Sigmoid colon (tissue), 7 donors: Measurements from ENCODE around the gene MUC6. TPM values are rescaled to one million over a fixed set of nuclear protein-coding genes. Genes with fewer than 3 reads are reported as not detected.

Experiments
- DNase-seq: peaks from one replicate; pipeline ENCODE4 v3.0.0-alpha.2; 2019
- H3K27ac ChIP-seq, 4 donors: fragments of 200-600 bp; sonication (generic); one replicate each; pipeline ENCODE4 v1.5.1; 2016 to 2019; ENCODE audit warnings: mild to moderate bottlenecking in 1 of 4
- H3K27me3 ChIP-seq, 3 donors: fragments of 200-600 bp; sonication (generic); one replicate each; pipeline ENCODE4 v1.5.1; 2019; ENCODE audit warnings: mild to moderate bottlenecking in 1 of 3
- H3K36me3 ChIP-seq, 4 donors: fragments of 200-600 bp; sonication (generic); one replicate each; pipeline ENCODE4 v1.5.1; 2016 to 2019
- H3K4me1 ChIP-seq, 4 donors: fragments of 200-600 bp; sonication (generic); one replicate each; pipeline ENCODE4 v1.5.1; 2017 to 2019
- H3K4me3 ChIP-seq, 4 donors: fragments of 200-600 bp; sonication (generic); one replicate each; pipeline ENCODE4 v1.5.1; 2017 to 2019; ENCODE audit warnings: mild to moderate bottlenecking in 2 of 4, moderate library complexity in 1 of 4
- H3K9me3 ChIP-seq, 4 donors: fragments of 200-600 bp in 3 of 4; sonication (generic) in 3 of 4; one replicate each; pipeline versions ENCODE4 v1.5.1 to v1.6.1; 2013 to 2019
- CTCF ChIP-seq, 4 experiments: fragments of 450-650 bp in 3 of 4; fragments of 200-600 bp in 1 of 4; IDR thresholded peaks; one replicate each; pipeline ENCODE4 v1.5.1; 2016 to 2019; ENCODE audit warnings: antibody characterized with exemption in 4 of 4, mild to moderate bottlenecking in 3 of 4, moderate library complexity in 2 of 4
- EP300 ChIP-seq, 4 donors: sonication (generic); formaldehyde crosslinking; IDR thresholded peaks; one replicate each; pipeline ENCODE4 v1.6.1; 2017; ENCODE audit warnings: antibody characterized with exemption in 4 of 4
- POLR2A ChIP-seq, 2 donors: fragments of 450-650 bp; IDR thresholded peaks; one replicate each; pipeline ENCODE4 v1.6.1; 2016; ENCODE audit warnings: antibody characterized with exemption in 2 of 2, mild to moderate bottlenecking in 2 of 2, moderate library complexity in 2 of 2
- POLR2AphosphoS5 ChIP-seq, 4 donors: sonication (generic); formaldehyde crosslinking; IDR thresholded peaks; one replicate each; pipeline ENCODE4 v1.6.1; 2017; ENCODE audit warnings: antibody characterized with exemption in 4 of 4
- WGBS, 2 donors: extraction: QIAGEN DNeasy Blood & Tissue Kit; methylation state at CpG; one replicate each; pipeline ENCODE4 v1.1.7; 2013; 5-methylcytosine and 5-hydroxymethylcytosine counted together
- intact Hi-C: fragments of 100-400 bp; cut with DNase I; formaldehyde crosslinking; loops from one replicate; pipeline ENCODE4 v1.15.1; 2023
- polyA plus RNA-seq, 3 donors: library from polyadenylated mRNA; stranded (reverse); fragments of 200-250 nt; gene quantifications; one replicate each; pipeline ENCODE4 v1.2.3, GENCODE V29; 2013
- total RNA-seq, 4 donors: library from RNA; depleted of rRNA; stranded (reverse); fragments of >200 nt; gene quantifications; one replicate each; pipeline ENCODE4 v1.1.0, GENCODE V29; 2016
- donor health status: healthy with polysubstance abuse.
- donor health status: Bipolar disorder and iron deficiency.
- donor health status: healthy.

The MUC6 gene
- total and polyA plus RNA-seq, 7 donors = under 0.01 to 0.04 TPM; not detected in 5

- WGBS, 2 donors = 84 to 85% methylated on average over 24 of the region's 24 CpGs
- no peak overlapping the region for H3K4me3 ChIP-seq
- TF ChIP-seq EP300 (IDR thresholded peaks at IDR 0.05) = no peak
- no peak for TF ChIP-seq POLR2AphosphoS5 (IDR thresholded peaks at IDR 0.05)
- no peak overlapping the region for H3K27ac ChIP-seq
- peaks cover 39 to 80% (median 66%) of the 10 kb centered on the region in 4 donors for H3K36me3 ChIP-seq
- intact Hi-C loops = no loop called here
- no peaks in the 10 kb centered on the region for H3K9me3 ChIP-seq
- no peaks in the 10 kb centered on the region for H3K4me1 ChIP-seq
- no peak for DNase-seq
- H3K27me3 ChIP-seq = no peaks in the 10 kb centered on the region
These were observed 44.7 kb downstream of the MUC6 start for GRCh38 chr11:991711-992307.

- Histone ChIP-seq H3K36me3 (peaks cover 40 to 81% (median 73%) of the 10 kb centered on the region in 4 donors), H3K9me3 (no peaks in the 10 kb centered on the region), H3K27ac (no peak overlapping the region), H3K4me1 (no peaks in the 10 kb centered on the region), H3K27me3 (no peaks in the 10 kb centered on the region), H3K4me3 (no peak overlapping the region)
- no peak for DNase-seq
- TF ChIP-seq CTCF (IDR thresholded peaks at IDR 0.05) (no peak), POLR2AphosphoS5 (IDR thresholded peaks at IDR 0.05) (no peak), POLR2A (IDR thresholded peaks at IDR 0.05) (no peak), EP300 (IDR thresholded peaks at IDR 0.05) (no peak)
- intact Hi-C loops = no loop called here
- 90 to 92% methylated on average over 12 of the region's 12 CpGs for WGBS, 2 donors
These were observed 45.5 kb downstream of the MUC6 start for GRCh38 chr11:991034-991433.

GRCh38 chr11:990101-990500 lies 46.4 kb downstream of the MUC6 start:
- 90 to 93% methylated on average over 10 of the region's 10 CpGs for WGBS, 2 donors
- H3K4me1 ChIP-seq = no peaks in the 10 kb centered on the region
- TF ChIP-seq POLR2A (IDR thresholded peaks at IDR 0.05) (no peak), CTCF (IDR thresholded peaks at IDR 0.05) (no peak), POLR2AphosphoS5 (IDR thresholded peaks at IDR 0.05) (no peak), EP300 (IDR thresholded peaks at IDR 0.05) (no peak)

GRCh38 chr11:987671-988070 lies 48.8 kb downstream of the MUC6 start:
- DNase-seq = no peak
- peaks cover 24 to 83% (median 72%) of the 10 kb centered on the region in 4 donors for H3K36me3 ChIP-seq
- 97 to 98% methylated on average over 15 of the region's 15 CpGs for WGBS, 2 donors
- H3K9me3 ChIP-seq = no peaks in the 10 kb centered on the region
- H3K4me3 ChIP-seq = no peak overlapping the region
- intact Hi-C loops = no loop called here
- no peaks in the 10 kb centered on the region for H3K4me1 ChIP-seq
- no peaks in the 10 kb centered on the region for H3K27me3 ChIP-seq
- no peak for TF ChIP-seq EP300 (IDR thresholded peaks at IDR 0.05)
- no peak for TF ChIP-seq POLR2A (IDR thresholded peaks at IDR 0.05)
- TF ChIP-seq POLR2AphosphoS5 (IDR thresholded peaks at IDR 0.05) = no peak
- no peak for TF ChIP-seq CTCF (IDR thresholded peaks at IDR 0.05)
- no peak overlapping the region for H3K27ac ChIP-seq

More at GRCh38 chr11:990101-990500, 46.4 kb downstream of the MUC6 start:
- intact Hi-C loops = no loop called here
- Histone ChIP-seq H3K9me3 (no peaks in the 10 kb centered on the region), H3K36me3 (peaks cover 48 to 87% (median 80%) of the 10 kb centered on the region in 4 donors), H3K4me3 (no peak overlapping the region), H3K27ac (no peak overlapping the region), H3K27me3 (no peaks in the 10 kb centered on the region)
- peak; percentile 63 for DNase-seq

GRCh38 chr11:986952-987305 lies 49.6 kb downstream of the MUC6 start:
- H3K27ac ChIP-seq = no peak overlapping the region
- H3K36me3 ChIP-seq = peaks cover 19 to 83% (median 67%) of the 10 kb centered on the region in 4 donors
- intact Hi-C loops = no loop called here
- TF ChIP-seq CTCF (IDR thresholded peaks at IDR 0.05) = no peak
- no peak for TF ChIP-seq POLR2A (IDR thresholded peaks at IDR 0.05)
- no peak for TF ChIP-seq EP300 (IDR thresholded peaks at IDR 0.05)
- TF ChIP-seq POLR2AphosphoS5 (IDR thresholded peaks at IDR 0.05) = no peak
- no peaks in the 10 kb centered on the region for H3K27me3 ChIP-seq
- 96 to 98% methylated on average over 9 of the region's 9 CpGs for WGBS, 2 donors
- no peaks in the 10 kb centered on the region for H3K9me3 ChIP-seq
- H3K4me1 ChIP-seq = no peaks in the 10 kb centered on the region
- DNase-seq = no peak
- H3K4me3 ChIP-seq = no peak overlapping the region
